ENCODE data around the gene HSD17B12. TPM values are rescaled to one million over a fixed set of nuclear protein-coding genes. Genes with fewer than 3 reads are reported as not detected.

The HSD17B12 gene
- total and polyA plus RNA-seq, 9 donors: 27.7 to 95.7 (median 57.3) TPM

GRCh38 chr11:43748095-43748494, 67.6 kb downstream of the HSD17B12 start:
- TF ChIP-seq CTCF (IDR thresholded peaks at IDR 0.05) (no peak), POLR2A (IDR thresholded peaks at IDR 0.05) (no peak), EP300 (IDR thresholded peaks at IDR 0.05) (no peak)
- Histone ChIP-seq H3K4me1 (ENCODE audit: insufficient read depth) (no peaks in the 10 kb centered on the region), H3K27ac (no peak overlapping the region), H3K4me3 (no peak overlapping the region), H3K27me3 (no peaks in the 10 kb centered on the region), H3K9me3 (no peaks in the 10 kb centered on the region), H3K36me3 (no peaks in the 10 kb centered on the region)
- intact Hi-C loops (cut with DNase I): no loop called here
- no peak for DNase-seq
- WGBS, 3 donors: 94 to 97% (median 94%) methylated on average over 2 of the region's 2 CpGs

- TF ChIP-seq CTCF (IDR thresholded peaks at IDR 0.05) (no peak), EP300 (IDR thresholded peaks at IDR 0.05) (no peak), POLR2A (IDR thresholded peaks at IDR 0.05) (no peak)
- Histone ChIP-seq H3K27ac (no peak overlapping the region), H3K27me3 (no peaks in the 10 kb centered on the region), H3K4me3 (no peak overlapping the region), H3K9me3 (no peaks in the 10 kb centered on the region), H3K36me3 (no peaks in the 10 kb centered on the region), H3K4me1 (ENCODE audit: insufficient read depth) (no peaks in the 10 kb centered on the region)
- intact Hi-C loops (cut with DNase I): no loop called here
- WGBS, 3 donors: 92 to 96% (median 92%) methylated on average over 4 of the region's 4 CpGs
- DNase-seq: no peak
These were observed 71.2 kb downstream of the HSD17B12 start for GRCh38 chr11:43751726-43752125.

GRCh38 chr11:43756575-43756974, 76.0 kb downstream of the HSD17B12 start:
- no peak overlapping the region for H3K4me3 ChIP-seq
- 94 to 96% (median 96%) methylated on average over 3 of the region's 3 CpGs for WGBS, 3 donors
- H3K9me3 ChIP-seq: no peaks in the 10 kb centered on the region
- no peaks in the 10 kb centered on the region for H3K4me1 ChIP-seq (ENCODE audit: insufficient read depth)
- intact Hi-C loops (cut with DNase I): no loop called here
- TF ChIP-seq EP300 (IDR thresholded peaks at IDR 0.05): no peak
- TF ChIP-seq CTCF (IDR thresholded peaks at IDR 0.05): no peak
- TF ChIP-seq POLR2A (IDR thresholded peaks at IDR 0.05): no peak
- no peaks in the 10 kb centered on the region for H3K36me3 ChIP-seq
- no peak for DNase-seq
- no peak overlapping the region for H3K27ac ChIP-seq
- H3K27me3 ChIP-seq: no peaks in the 10 kb centered on the region

- Histone ChIP-seq H3K9me3 (no peaks in the 10 kb centered on the region), H3K4me3 (no peak overlapping the region), H3K27ac (no peak overlapping the region), H3K4me1 (ENCODE audit: insufficient read depth) (no peaks in the 10 kb centered on the region), H3K36me3 (no peaks in the 10 kb centered on the region), H3K27me3 (no peaks in the 10 kb centered on the region)
- TF ChIP-seq EP300 (IDR thresholded peaks at IDR 0.05) (no peak), CTCF (IDR thresholded peaks at IDR 0.05) (no peak), POLR2A (IDR thresholded peaks at IDR 0.05) (no peak)
- intact Hi-C loops (cut with DNase I): no loop called here
- no peak for DNase-seq
- 59 to 88% (median 83%) methylated on average over 4 of the region's 4 CpGs for WGBS, 3 donors
These were observed 78.4 kb downstream of the HSD17B12 start for GRCh38 chr11:43758927-43759326.

- Histone ChIP-seq H3K9me3 (no peaks in the 10 kb centered on the region), H3K4me1 (ENCODE audit: insufficient read depth) (no peaks in the 10 kb centered on the region), H3K27ac (no peak overlapping the region), H3K27me3 (no peaks in the 10 kb centered on the region), H3K36me3 (no peaks in the 10 kb centered on the region), H3K4me3 (no peak overlapping the region)
- intact Hi-C loops (cut with DNase I): no loop called here
- DNase-seq: no peak
- TF ChIP-seq CTCF (IDR thresholded peaks at IDR 0.05) (no peak), POLR2A (IDR thresholded peaks at IDR 0.05) (no peak), EP300 (IDR thresholded peaks at IDR 0.05) (no peak)
- 91 to 94% (median 92%) methylated on average over 2 of the region's 2 CpGs for WGBS, 3 donors
These were observed 80.4 kb downstream of the HSD17B12 start for GRCh38 chr11:43760902-43761301.

Measured in ovary (tissue), 9 donors.